Calu3 (cell line): ENCODE measurements around the gene UTS2B. TPM values are rescaled to one million over a fixed set of nuclear protein-coding genes. Genes with fewer than 3 reads are reported as not detected.

ENCODE experiments used
- BruUV-seq: library from RNA; stranded (reverse); fragments of 400-500 nt; replicated peaks from 2 replicates; lab custom pipeline; 2021; lab: Mats Ljungman, UMichigan
- CTCF ChIA-PET: fragments of 300-600 bp; sonication (Branson Sonifier 250); formaldehyde crosslinking; loops from one replicate; lab custom pipeline; 2022; ENCODE audit warnings: antibody characterized with exemption; lab: Charles Lee
- DNase-seq: peaks from one replicate; pipeline ENCODE4 v3.0.0; 2022
- H3K27ac Mint-ChIP-seq: one replicate; pipeline ENCODE4 v1.8.0; 2022; ENCODE audit warnings: mixed read lengths; ENCODE audit not compliant: unreplicated experiment
- H3K27me3 Mint-ChIP-seq: one replicate; pipeline ENCODE4 v1.8.0; 2022; ENCODE audit warnings: mixed read lengths; ENCODE audit not compliant: unreplicated experiment
- H3K36me3 Mint-ChIP-seq: one replicate; pipeline ENCODE4 v1.8.0; 2022; ENCODE audit warnings: mild to moderate bottlenecking, moderate library complexity, mixed read lengths; ENCODE audit not compliant: insufficient read depth, unreplicated experiment
- H3K4me1 Mint-ChIP-seq: one replicate; pipeline ENCODE4 v1.8.0; 2022; ENCODE audit warnings: mild to moderate bottlenecking, low read depth, mixed read lengths; ENCODE audit not compliant: unreplicated experiment
- H3K4me3 Mint-ChIP-seq: one replicate; pipeline ENCODE4 v1.8.0; 2022; ENCODE audit warnings: mild to moderate bottlenecking, low read depth, moderate library complexity, mixed read lengths; ENCODE audit not compliant: unreplicated experiment
- H3K9me3 Mint-ChIP-seq: one replicate; pipeline ENCODE4 v1.8.0; 2022; ENCODE audit warnings: low read depth, mixed read lengths; ENCODE audit not compliant: unreplicated experiment
- intact Hi-C: fragments of 100-400 bp; cut with micrococcal nuclease; formaldehyde crosslinking; loops from one replicate; pipeline ENCODE4 v1.10.0; 2022; ENCODE audit not compliant: unreplicated experiment
- total RNA-seq: library from RNA; stranded (reverse); gene quantifications from 2 replicates; pipeline ENCODE4 v1.2.3, GENCODE V29; 2022
- TF ChIP-seq, protein P1 (sequence below): fragments of 200-600 bp; IDR thresholded peaks from one replicate; pipeline ENCODE4 v1.8.0; 2022; ENCODE audit warnings: antibody characterized with exemption; ENCODE audit not compliant: unreplicated experiment

UTS2B gene
- total RNA-seq, 1 experiment from 2014 or later = 1.5 TPM

GRCh38 chr3:191342006-191342405, 11.7 kb upstream of the UTS2B start:
- intact Hi-C loops = no loop called here
- H3K27me3 Mint-ChIP-seq = no peaks in the 10 kb centered on the region
- H3K4me1 Mint-ChIP-seq = peaks cover 65% of the 10 kb centered on the region
- H3K4me3 Mint-ChIP-seq = no peak overlapping the region
- TF ChIP-seq, protein P1, sequence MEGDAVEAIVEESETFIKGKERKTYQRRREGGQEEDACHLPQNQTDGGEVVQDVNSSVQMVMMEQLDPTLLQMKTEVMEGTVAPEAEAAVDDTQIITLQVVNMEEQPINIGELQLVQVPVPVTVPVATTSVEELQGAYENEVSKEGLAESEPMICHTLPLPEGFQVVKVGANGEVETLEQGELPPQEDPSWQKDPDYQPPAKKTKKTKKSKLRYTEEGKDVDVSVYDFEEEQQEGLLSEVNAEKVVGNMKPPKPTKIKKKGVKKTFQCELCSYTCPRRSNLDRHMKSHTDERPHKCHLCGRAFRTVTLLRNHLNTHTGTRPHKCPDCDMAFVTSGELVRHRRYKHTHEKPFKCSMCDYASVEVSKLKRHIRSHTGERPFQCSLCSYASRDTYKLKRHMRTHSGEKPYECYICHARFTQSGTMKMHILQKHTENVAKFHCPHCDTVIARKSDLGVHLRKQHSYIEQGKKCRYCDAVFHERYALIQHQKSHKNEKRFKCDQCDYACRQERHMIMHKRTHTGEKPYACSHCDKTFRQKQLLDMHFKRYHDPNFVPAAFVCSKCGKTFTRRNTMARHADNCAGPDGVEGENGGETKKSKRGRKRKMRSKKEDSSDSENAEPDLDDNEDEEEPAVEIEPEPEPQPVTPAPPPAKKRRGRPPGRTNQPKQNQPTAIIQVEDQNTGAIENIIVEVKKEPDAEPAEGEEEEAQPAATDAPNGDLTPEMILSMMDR = no peak
- H3K9me3 Mint-ChIP-seq = no peaks in the 10 kb centered on the region
- CTCF ChIA-PET = no interaction called here
- peaks cover 6% of the 10 kb centered on the region for H3K36me3 Mint-ChIP-seq
- BruUV-seq = no TSS peak
- H3K27ac Mint-ChIP-seq = no peak overlapping the region
- no peak for DNase-seq

DNA sequence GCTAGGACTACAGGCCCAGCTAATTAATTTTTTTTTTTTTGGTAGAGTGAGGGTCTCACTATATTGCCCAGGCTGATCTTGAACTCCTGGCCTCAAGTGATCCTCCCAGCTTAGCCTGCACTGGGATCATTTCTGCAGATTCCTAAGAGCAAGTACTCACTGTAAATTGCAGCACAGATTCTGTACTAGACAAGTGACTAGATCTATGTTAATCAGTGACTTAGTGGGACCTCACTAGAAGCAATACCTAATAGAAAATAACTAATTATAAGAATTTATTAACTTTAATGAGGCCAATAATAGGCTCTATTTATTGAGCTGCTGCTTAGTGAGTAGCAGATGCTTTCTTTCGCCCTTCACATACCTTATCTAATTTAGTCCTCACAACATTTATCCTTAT, 10.6 kb upstream of the UTS2B start:
- Mint-ChIP-seq H3K9me3 (no peaks in the 10 kb centered on the region), H3K4me1 (peaks cover 76% of the 10 kb centered on the region), H3K27ac (no peak overlapping the region), H3K27me3 (no peaks in the 10 kb centered on the region), H3K4me3 (no peak overlapping the region), H3K36me3 (peaks cover 11% of the 10 kb centered on the region)
- DNase-seq = no peak
- intact Hi-C loops = no loop called here
- no TSS peak for BruUV-seq
- CTCF ChIA-PET = interaction anchor here (0.5 to 1.0 kb wide), 2 partner anchors 10 to 12 kb away, joined by 3 read pairs; partner anchors contain the start of gene CCDC50
- TF ChIP-seq, protein P1 = no peak

DNA sequence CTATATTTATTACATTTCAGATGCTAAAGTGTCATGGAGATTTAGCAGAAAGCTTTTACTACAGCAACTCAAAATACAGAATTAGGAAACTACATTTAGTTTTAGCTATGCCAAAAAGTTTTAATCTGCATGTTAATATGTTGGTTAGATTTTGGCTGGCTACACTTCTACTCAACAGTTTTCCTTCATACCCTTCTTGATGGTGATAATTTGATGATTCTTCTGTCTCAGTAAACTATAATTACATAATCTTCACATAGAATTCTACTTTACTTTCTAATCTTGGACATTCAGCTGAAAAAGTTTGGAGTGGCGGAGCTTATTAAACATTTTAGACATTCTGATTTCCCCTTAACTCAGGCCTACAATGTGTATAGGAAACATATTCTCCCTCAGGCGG, 10.0 kb upstream of the UTS2B start:
- intact Hi-C loops = no loop called here
- Mint-ChIP-seq H3K9me3 (no peaks in the 10 kb centered on the region), H3K36me3 (peaks cover 11% of the 10 kb centered on the region), H3K4me1 (peaks cover 78% of the 10 kb centered on the region), H3K4me3 (no peak overlapping the region), H3K27ac (no peak overlapping the region), H3K27me3 (no peaks in the 10 kb centered on the region)
- no peak for DNase-seq
- TF ChIP-seq, protein P1 = no peak
- BruUV-seq = no TSS peak
- CTCF ChIA-PET = interaction anchor here (0.6 to 1.0 kb wide), 2 partner anchors 11 to 17 kb away, joined by 3 read pairs; no protein-coding TSS in a partner anchor

- no TSS peak for BruUV-seq
- CTCF ChIA-PET = interaction anchor here (1.2 kb wide), 1 partner anchor 18 kb away, joined by 3 read pairs; no protein-coding TSS in a partner anchor
- no peak for DNase-seq
- no peaks in the 10 kb centered on the region for H3K27me3 Mint-ChIP-seq
- H3K4me3 Mint-ChIP-seq = no peak overlapping the region
- no peak overlapping the region for H3K27ac Mint-ChIP-seq
- intact Hi-C loops = no loop called here
- TF ChIP-seq, protein P1 = no peak
- H3K4me1 Mint-ChIP-seq = peaks cover 79% of the 10 kb centered on the region
- peaks cover 11% of the 10 kb centered on the region for H3K36me3 Mint-ChIP-seq
- H3K9me3 Mint-ChIP-seq = no peaks in the 10 kb centered on the region
These were observed 9.1 kb upstream of the UTS2B start for GRCh38 chr3:191339316-191339917.
